Fibroblast of skin of right biceps (primary cell): ENCODE results near the gene PDLIM4.

ENCODE experiments used
- DNase-seq: peaks from one replicate; pipeline ENCODE4 v3.0.0-alpha.2; 2013

PDLIM4 gene

DNA sequence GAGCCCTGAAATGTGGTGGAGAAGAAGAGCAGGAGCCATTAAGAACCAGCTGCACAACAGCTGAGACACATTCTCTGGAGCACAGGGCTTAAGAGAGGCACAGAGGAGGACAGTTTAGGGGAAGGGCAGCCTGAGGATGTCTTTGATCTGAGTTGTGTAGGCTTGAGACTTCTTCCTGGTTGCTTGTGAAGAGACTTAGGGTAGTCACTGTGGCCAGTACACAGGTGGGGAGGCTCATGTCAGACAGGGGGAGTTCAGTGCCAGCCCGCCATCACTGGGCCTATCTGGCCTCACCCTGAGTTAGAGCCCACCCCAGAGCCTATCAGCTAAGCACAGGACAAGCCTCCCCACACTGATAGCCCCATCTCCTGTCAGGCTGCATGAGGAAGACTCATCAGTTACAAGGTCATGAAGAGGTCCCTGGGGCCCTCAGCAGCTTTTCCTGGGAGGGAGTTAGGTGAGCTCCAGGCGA, 56.5 kb downstream of the PDLIM4 start:
- DNase-seq: no peak

DNA sequence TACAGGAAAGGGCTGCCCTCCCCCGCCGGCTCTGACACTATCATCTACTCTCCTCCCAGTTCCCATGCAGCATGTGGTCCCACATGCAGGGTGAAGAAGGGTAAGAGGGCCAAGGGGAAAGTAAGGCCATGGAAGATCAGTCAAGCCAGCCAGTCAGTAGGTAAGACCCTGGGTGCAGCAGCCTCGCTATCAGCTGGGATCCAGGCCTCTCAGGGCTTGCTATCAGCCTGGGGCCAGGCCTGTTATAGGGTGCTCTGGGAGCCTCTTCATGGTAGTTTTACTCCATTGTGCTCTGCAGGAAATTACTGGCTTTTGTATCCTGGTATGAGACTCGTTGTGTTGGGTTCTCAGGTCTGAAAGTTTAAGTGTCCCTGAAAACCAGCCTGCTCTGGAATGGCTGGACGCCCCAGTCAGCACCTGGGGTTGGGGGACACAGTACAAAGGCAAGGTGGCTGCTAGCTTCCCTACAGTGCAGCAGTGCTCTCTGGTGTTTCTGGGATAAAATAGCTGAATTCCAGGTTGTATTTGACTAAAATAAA, 58.1 kb downstream of the PDLIM4 start:
- DNase-seq: no peak

DNA sequence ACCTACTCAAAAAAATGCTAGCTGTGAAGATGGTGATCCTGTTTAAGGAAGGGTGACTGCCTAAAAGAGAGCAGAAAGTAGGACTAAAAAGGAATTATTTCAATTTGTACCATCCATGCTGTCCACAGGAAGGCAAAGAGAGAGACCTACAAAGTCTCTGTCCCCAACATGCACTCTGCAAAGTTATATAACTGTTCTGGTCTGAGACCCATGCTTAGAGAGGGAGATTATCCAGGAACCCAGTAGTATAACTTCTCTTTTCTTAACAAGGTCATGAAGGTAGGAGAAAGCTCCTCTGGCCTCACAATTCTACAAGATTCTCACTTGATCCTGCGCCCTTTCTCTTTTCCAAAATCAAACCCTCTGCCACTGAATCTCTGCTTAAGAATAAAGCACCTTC, 62.5 kb downstream of the PDLIM4 start:
- no peak for DNase-seq

DNA sequence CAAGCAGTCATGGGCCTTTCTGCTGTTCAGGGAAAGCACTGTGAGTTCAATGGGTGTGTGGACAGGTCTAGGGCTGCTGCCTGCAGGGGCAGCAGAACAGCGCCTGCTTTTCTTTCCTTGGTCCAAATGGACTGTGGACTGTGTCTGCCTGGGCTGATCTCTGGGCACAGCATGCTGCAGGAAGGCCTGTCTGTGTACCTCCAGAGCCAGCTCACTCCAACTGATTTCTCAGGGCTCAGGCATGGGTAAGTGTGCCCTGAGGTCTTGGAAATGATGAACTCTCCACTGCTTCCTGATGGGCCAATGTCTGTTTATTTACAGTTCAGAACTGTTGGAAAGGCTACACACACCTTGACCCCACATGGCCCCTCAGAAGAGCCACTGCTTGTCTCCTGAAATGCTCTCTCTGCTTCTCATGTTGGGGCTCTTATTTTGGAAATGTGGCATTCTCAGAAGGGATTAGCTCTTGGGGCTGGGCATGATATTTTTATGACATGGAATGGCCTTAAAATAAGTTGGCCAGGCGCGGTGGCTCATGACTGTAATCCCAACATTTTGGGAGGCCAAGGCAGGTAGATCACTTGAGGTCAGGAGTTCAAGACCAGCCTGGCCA, 63.7 kb downstream of the PDLIM4 start:
- no peak for DNase-seq

DNA sequence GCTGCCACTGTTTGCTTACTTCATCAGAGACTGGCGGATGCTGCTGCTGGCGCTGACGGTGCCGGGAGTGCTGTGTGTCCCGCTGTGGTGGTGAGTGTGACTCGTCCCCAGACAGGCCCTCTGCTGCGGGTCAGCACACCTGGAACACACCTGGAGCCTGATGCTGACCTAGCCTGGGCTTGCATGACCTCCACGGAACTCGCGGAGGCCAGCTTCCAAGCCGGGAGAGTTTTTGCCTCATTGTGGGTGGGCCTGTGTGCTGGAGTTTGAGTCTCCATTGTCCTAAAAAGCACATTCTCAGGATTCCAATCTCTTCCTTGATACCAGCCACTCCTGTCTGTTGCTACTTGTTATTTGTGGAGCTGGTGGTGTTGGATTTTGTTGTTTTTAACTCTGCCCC, 64.8 kb downstream of the PDLIM4 start:
- no peak for DNase-seq
